Mesendoderm (in vitro differentiated cells): Measurements from ENCODE around the gene GTF2H3.
"Not testable (repeated sequence)": the region's sequence is repeated elsewhere in the genome, so short reads cannot be mapped to it uniquely, and the experiment has no call there.

Experiments
- DNase-seq: peaks from one replicate; pipeline ENCODE4 v3.0.0; 2013
- H2AK5ac ChIP-seq: 2 replicates; pipeline ENCODE4 v1.6.1; 2013; ENCODE audit warnings: low read length, inconsistent platforms
- H2BK120ac ChIP-seq: 2 replicates; pipeline ENCODE4 v1.6.1; 2013; ENCODE audit warnings: low read depth, mild to moderate bottlenecking, low read length, moderate library complexity, mixed read lengths
- H2BK15ac ChIP-seq: replicated peaks from 2 replicates; pipeline ENCODE4 v1.6.1; 2013; ENCODE audit warnings: low read depth, mild to moderate bottlenecking, moderate library complexity
- H2BK5ac ChIP-seq: 2 replicates; pipeline ENCODE4 v1.6.1; 2013; ENCODE audit warnings: low read length, inconsistent platforms
- H3K18ac ChIP-seq: 2 replicates; pipeline ENCODE4 v1.6.1; 2013; ENCODE audit warnings: mild to moderate bottlenecking, low read length, mixed read lengths
- H3K23ac ChIP-seq: one replicate; pipeline ENCODE4 v1.6.1; 2013; ENCODE audit warnings: low read length
- H3K27ac ChIP-seq: 2 replicates; pipeline ENCODE4 v1.5.1; 2013; ENCODE audit warnings: low read depth, mild to moderate bottlenecking, inconsistent platforms, low read length, moderate library complexity
- H3K27me3 ChIP-seq: 2 replicates; pipeline ENCODE4 v1.6.1; 2013; ENCODE audit warnings: low read length, control low read depth, mild to moderate bottlenecking, inconsistent platforms; ENCODE audit not compliant: insufficient read depth, poor library complexity
- H3K36me3 ChIP-seq: 2 replicates; pipeline ENCODE4 v1.6.1; 2013; ENCODE audit warnings: low read length, inconsistent platforms; ENCODE audit not compliant: control insufficient read depth, insufficient read depth
- H3K4ac ChIP-seq: one replicate; pipeline ENCODE4 v1.6.1; 2013; ENCODE audit warnings: low read depth, mild to moderate bottlenecking, low read length, moderate library complexity
- H3K4me1 ChIP-seq: 2 replicates; pipeline ENCODE4 v1.6.1; 2013; ENCODE audit warnings: low read depth, low read length, inconsistent platforms; ENCODE audit not compliant: control insufficient read depth
- H3K4me2 ChIP-seq: 2 replicates; pipeline ENCODE4 v1.6.1; 2013; ENCODE audit warnings: low read length
- H3K4me3 ChIP-seq: 2 replicates; pipeline ENCODE4 v1.5.1; 2013; ENCODE audit warnings: mild to moderate bottlenecking, low read length
- H3K56ac ChIP-seq: one replicate; pipeline ENCODE4 v1.6.1; 2013; ENCODE audit warnings: low read length
- H3K79me1 ChIP-seq: 2 replicates; pipeline ENCODE4 v1.6.1; 2013; ENCODE audit warnings: low read length, inconsistent platforms
- H3K79me2 ChIP-seq: 2 replicates; pipeline ENCODE4 v1.6.1; 2013; ENCODE audit warnings: mild to moderate bottlenecking, low read length; ENCODE audit not compliant: control insufficient read depth, insufficient read depth
- H3K9ac ChIP-seq: 2 replicates; pipeline ENCODE4 v1.6.1; 2013; ENCODE audit warnings: low read length, inconsistent platforms
- H4K5ac ChIP-seq: one replicate; pipeline ENCODE4 v1.6.1; 2013; ENCODE audit warnings: low read length
- H4K8ac ChIP-seq: one replicate; pipeline ENCODE4 v1.6.1; 2013; ENCODE audit warnings: low read depth, mild to moderate bottlenecking, control low read depth, low read length, moderate library complexity
- WGBS: extraction: QIAGEN DNeasy Blood & Tissue Kit; methylation state at CpG from one replicate; pipeline ENCODE4 v1.1.7; 2013; ENCODE audit warnings: low lambda C conversion rate, missing lambda C conversion rate; ENCODE audit not compliant: insufficient coverage; ENCODE audit errors: extremely low coverage; 5-methylcytosine and 5-hydroxymethylcytosine counted together

The GTF2H3 gene

DNA sequence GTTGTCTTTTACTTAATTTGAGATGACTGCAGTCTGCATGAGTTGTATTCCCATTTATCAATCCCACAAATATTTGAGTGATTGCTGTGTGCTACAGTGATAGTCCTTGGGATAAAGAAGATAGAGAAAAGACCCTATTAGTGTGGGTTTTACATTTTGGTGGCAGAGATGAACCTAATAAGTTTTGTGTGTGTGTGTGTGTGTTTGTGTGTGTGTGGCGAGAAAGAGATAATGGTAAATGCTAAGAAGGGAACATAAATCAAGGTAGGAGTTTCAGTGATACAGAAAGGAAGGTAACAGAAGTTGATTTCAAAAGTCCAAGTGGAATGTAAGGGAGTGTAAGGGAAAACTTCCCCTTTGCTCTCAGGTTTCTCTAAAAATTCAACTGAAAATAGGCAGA, 34.3 kb upstream of the GTF2H3 start:
- H3K79me2 ChIP-seq, result peaks cover 23% of the 10 kb centered on the region
- H3K27me3 ChIP-seq, result no peaks in the 10 kb centered on the region
- H3K4me3 ChIP-seq, result no peak overlapping the region
- H3K18ac ChIP-seq, result no peak overlapping the region
- H2BK15ac ChIP-seq, result no peak overlapping the region
- H3K36me3 ChIP-seq, result peaks cover 5% of the 10 kb centered on the region
- H4K8ac ChIP-seq, result no peak overlapping the region
- no peak overlapping the region for H3K4me2 ChIP-seq
- 100% methylated on average over 1 of the region's 1 CpG for WGBS
- no peak overlapping the region for H4K5ac ChIP-seq
- no peak overlapping the region for H2BK120ac ChIP-seq
- H3K56ac ChIP-seq, result no peak overlapping the region
- H3K9ac ChIP-seq, result no peak overlapping the region
- no peaks in the 10 kb centered on the region for H3K79me1 ChIP-seq
- H2AK5ac ChIP-seq, result no peak overlapping the region
- no peak overlapping the region for H3K23ac ChIP-seq
- H2BK5ac ChIP-seq, result no peak overlapping the region
- no peak overlapping the region for H3K27ac ChIP-seq
- DNase-seq, result no peak
- H3K4ac ChIP-seq, result no peak overlapping the region
- peaks cover 2% of the 10 kb centered on the region for H3K4me1 ChIP-seq

- no peak overlapping the region for H3K9ac ChIP-seq
- no peaks in the 10 kb centered on the region for H3K27me3 ChIP-seq
- H2BK5ac ChIP-seq, result no peak overlapping the region
- DNase-seq, result no peak
- H3K4ac ChIP-seq, result no peak overlapping the region
- H3K18ac ChIP-seq, result no peak overlapping the region
- no peaks in the 10 kb centered on the region for H3K79me1 ChIP-seq
- H3K79me2 ChIP-seq, result peaks cover 26% of the 10 kb centered on the region
- no peak overlapping the region for H4K5ac ChIP-seq
- no peak overlapping the region for H3K23ac ChIP-seq
- H4K8ac ChIP-seq, result no peak overlapping the region
- no peak overlapping the region for H2BK120ac ChIP-seq
- H3K56ac ChIP-seq, result no peak overlapping the region
- no peak overlapping the region for H3K4me3 ChIP-seq
- no CpG with 5 or more reads among the region's 7 CpGs for WGBS
- H3K36me3 ChIP-seq, result peaks cover 5% of the 10 kb centered on the region
- H3K4me2 ChIP-seq, result no peak overlapping the region
- H2BK15ac ChIP-seq, result no peak overlapping the region
- H2AK5ac ChIP-seq, result no peak overlapping the region
- peaks cover 2% of the 10 kb centered on the region for H3K4me1 ChIP-seq
- H3K27ac ChIP-seq, result no peak overlapping the region
These were observed 33.9 kb upstream of the GTF2H3 start for GRCh38 chr12:123599721-123600120.

- H3K4me2 ChIP-seq, result peak within 1 kb of the TSS; percentile 95
- no peak within 1 kb of the TSS for H4K5ac ChIP-seq
- H2BK120ac ChIP-seq, result no peak within 1 kb of the TSS
- H3K4me1 ChIP-seq, result peaks cover 2% of the 10 kb centered on the region
- H3K4me3 ChIP-seq, result peak within 1 kb of the TSS; percentile 94
- no CpG with 5 or more reads among the region's 81 CpGs for WGBS
- H2BK15ac ChIP-seq, result no peak within 1 kb of the TSS
- no peaks in the 10 kb centered on the region for H3K27me3 ChIP-seq
- peak within 1 kb of the TSS; percentile 90 for H4K8ac ChIP-seq
- H2AK5ac ChIP-seq, result no peak within 1 kb of the TSS
- peak within 1 kb of the TSS; percentile 99 for H3K56ac ChIP-seq
- peak within 1 kb of the TSS; percentile 97 for H3K9ac ChIP-seq
- no peak within 1 kb of the TSS for H2BK5ac ChIP-seq
- peak within 1 kb of the TSS; percentile 95 for H3K4ac ChIP-seq
- peaks cover 37% of the 10 kb centered on the region for H3K79me2 ChIP-seq
- peak within 1 kb of the TSS; percentile 90 for H3K18ac ChIP-seq
- peaks cover 4% of the 10 kb centered on the region for H3K79me1 ChIP-seq
- H3K23ac ChIP-seq, result no peak within 1 kb of the TSS
- peak; percentile 88 for DNase-seq
- H3K36me3 ChIP-seq, result peaks cover 5% of the 10 kb centered on the region
- H3K27ac ChIP-seq, result peak within 1 kb of the TSS; percentile 63
These were observed 31.8 kb upstream of the GTF2H3 start, which contains the start of gene DDX55 for GRCh38 chr12:123601602-123602489. Gene DDX55, plus strand, starts transcription at chr12:123602099. Its CDS starts 50 bp downstream, at chr12:123602149.

DNA sequence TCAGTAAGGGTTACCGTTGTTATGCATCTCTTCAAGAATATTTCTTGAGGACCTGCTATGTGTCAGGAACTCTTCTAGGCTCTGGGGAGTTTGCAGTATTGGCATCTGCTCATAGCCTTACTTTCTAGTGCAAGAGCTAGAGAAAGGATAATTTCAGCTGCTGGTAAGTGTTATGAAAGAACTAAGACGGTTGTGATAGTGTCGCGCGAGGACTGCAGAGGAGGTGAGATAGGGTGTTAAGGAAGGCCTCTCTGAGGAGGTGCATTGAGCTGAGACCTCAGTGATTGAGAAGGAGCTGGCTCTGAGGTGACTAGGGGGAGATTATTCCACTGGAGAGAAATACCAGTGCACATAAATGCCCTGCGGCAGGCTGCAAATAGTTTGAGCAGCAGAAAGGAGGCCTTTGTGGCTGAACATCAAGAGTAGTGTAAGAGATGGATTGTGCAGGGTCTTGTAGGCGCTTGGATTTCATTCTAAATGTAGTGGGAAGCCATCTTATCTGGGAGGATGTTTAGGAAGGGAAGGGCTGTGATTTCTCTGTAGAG, 30.9 kb upstream of the GTF2H3 start:
- H3K4me1 ChIP-seq, result peaks cover 2% of the 10 kb centered on the region
- peak overlapping the region; percentile 97 for H3K9ac ChIP-seq
- no peak overlapping the region for H2AK5ac ChIP-seq
- H3K4me3 ChIP-seq, result peak overlapping the region; percentile 94
- H3K18ac ChIP-seq, result no peak overlapping the region
- no peak overlapping the region for H3K27ac ChIP-seq
- no peak overlapping the region for H3K23ac ChIP-seq
- H3K27me3 ChIP-seq, result no peaks in the 10 kb centered on the region
- no peak overlapping the region for H2BK15ac ChIP-seq
- DNase-seq, result no peak
- H2BK5ac ChIP-seq, result no peak overlapping the region
- peaks cover 37% of the 10 kb centered on the region for H3K79me2 ChIP-seq
- no peak overlapping the region for H2BK120ac ChIP-seq
- H3K56ac ChIP-seq, result peak overlapping the region; percentile 99
- H4K8ac ChIP-seq, result no peak overlapping the region
- H3K4me2 ChIP-seq, result peak overlapping the region; percentile 89
- no CpG with 5 or more reads among the region's 7 CpGs for WGBS
- peaks cover 5% of the 10 kb centered on the region for H3K36me3 ChIP-seq
- no peak overlapping the region for H4K5ac ChIP-seq
- H3K79me1 ChIP-seq, result peaks cover 4% of the 10 kb centered on the region
- peak overlapping the region; percentile 95 for H3K4ac ChIP-seq

DNA sequence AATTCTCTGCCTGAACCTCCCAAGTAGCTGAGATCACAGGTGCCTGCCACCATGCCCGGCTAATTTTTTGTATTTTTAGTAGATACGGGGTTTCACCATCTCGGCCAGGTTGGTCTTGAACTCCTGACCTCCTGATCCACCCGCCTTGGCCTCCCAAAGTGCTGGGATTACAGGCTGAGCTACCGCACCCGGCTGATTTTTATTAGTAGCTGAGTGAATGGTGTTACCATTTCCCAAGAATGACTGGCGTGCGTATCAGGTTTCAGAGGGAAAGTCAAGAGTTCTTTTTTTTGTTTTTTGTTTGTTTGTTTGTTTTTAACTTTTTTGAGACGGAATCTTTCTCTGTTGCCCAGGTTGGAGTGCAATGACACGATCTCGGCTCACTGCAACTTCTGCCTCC, 30.1 kb upstream of the GTF2H3 start:
- H3K4me1 ChIP-seq, H2BK120ac ChIP-seq, H3K9ac ChIP-seq, H3K27ac ChIP-seq, H3K4me3 ChIP-seq, H3K4me2 ChIP-seq, H3K79me1 ChIP-seq, H2BK15ac ChIP-seq, DNase-seq, H2AK5ac ChIP-seq, H3K36me3 ChIP-seq, H2BK5ac ChIP-seq, H3K27me3 ChIP-seq, H3K18ac ChIP-seq, H3K4ac ChIP-seq, H3K23ac ChIP-seq, H4K8ac ChIP-seq, H4K5ac ChIP-seq, H3K56ac ChIP-seq: not testable (repeated sequence)
- H3K79me2 ChIP-seq, result peaks cover 37% of the 10 kb centered on the region
- no CpG with 5 or more reads among the region's 11 CpGs for WGBS
